Transverse colon (tissue), 3 donors: Measurements from ENCODE around the gene TEDDM1.

ENCODE experiments used
- CTCF ChIP-seq, 5 experiments: fragments of 200-600 bp in 3 of 5; fragments of 450-650 bp in 2 of 5; sonication (generic) in 3 of 5; IDR thresholded peaks; 1 replicate in 2 of 5; 2 replicates in 3 of 5; pipeline ENCODE4 v1.5.1; 2016 to 2017; ENCODE audit warnings: antibody characterized with exemption in 5 of 5, inconsistent platforms in 3 of 5, mild to moderate bottlenecking in 2 of 5, moderate library complexity in 1 of 5
- EP300 ChIP-seq: sonication (generic); formaldehyde crosslinking; IDR thresholded peaks from one replicate; pipeline ENCODE4 v1.6.1; 2017; ENCODE audit warnings: antibody characterized with exemption, low read depth

DNA sequence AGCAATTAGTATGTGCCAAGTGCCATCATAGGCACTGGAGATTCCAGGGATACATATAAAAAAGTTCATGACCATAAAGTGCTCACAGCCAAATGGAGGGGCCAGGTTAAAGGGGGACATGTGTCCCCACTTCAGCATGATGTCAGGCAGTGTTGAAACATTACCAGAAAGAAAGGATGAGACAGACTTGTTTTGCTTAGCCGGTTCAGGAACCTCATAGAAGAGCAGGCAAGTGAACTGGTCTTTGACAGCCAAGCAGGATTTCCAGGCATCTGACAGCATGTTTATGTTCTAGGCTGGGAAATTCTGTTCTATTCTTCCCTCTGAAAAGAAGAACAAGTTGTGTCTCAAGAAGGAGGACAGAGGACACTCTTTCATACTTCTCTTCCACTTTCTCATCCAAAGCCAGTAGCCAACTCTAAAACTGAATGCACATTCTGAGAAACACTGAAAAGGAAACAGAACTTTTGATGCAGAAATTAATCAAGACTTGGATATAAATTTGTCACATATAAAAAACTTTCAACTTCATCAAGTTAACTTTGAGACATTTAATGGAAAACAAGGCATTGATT lies 48.6 kb downstream of the TEDDM1 start:
- TF ChIP-seq CTCF (IDR thresholded peaks at IDR 0.05), result no peak
- TF ChIP-seq EP300, result peak; percentile 53
